Activated T-helper 2 cell treated with anti-CD3 and anti-CD28 coated beads, Interferon-gamma antibody, Interleukin-2, Interleukin-4, amounts not matched to agents 10 μg/mL and 5 μg/mL and 100 μg/mL, durations not matched to agents 14 hours and 24 hours and 36 hours (primary cell): ENCODE measurements around the gene RAB9A. TPM values are rescaled to one million over a fixed set of nuclear protein-coding genes. Genes with fewer than 3 reads are reported as not detected.
A peak's percentile ranks its signal among the peaks of the same experiment; 100 is the strongest.

ENCODE experiments used
- DNase-seq: peaks from one replicate; pipeline ENCODE4 v3.0.0; 2021; ENCODE audit warnings: low spot score
- H3K27ac Mint-ChIP-seq: one replicate; pipeline ENCODE4 v1.8.0; 2021; ENCODE audit warnings: mixed read lengths
- H3K27me3 Mint-ChIP-seq: one replicate; pipeline ENCODE4 v1.8.0; 2021; ENCODE audit warnings: low read depth, mixed read lengths
- H3K36me3 Mint-ChIP-seq: one replicate; pipeline ENCODE4 v1.8.0; 2021; ENCODE audit warnings: low read depth, mixed read lengths
- H3K4me1 Mint-ChIP-seq: one replicate; pipeline ENCODE4 v1.8.0; 2021; ENCODE audit warnings: low read depth, mixed read lengths
- H3K4me3 Mint-ChIP-seq: one replicate; pipeline ENCODE4 v1.8.0; 2021; ENCODE audit warnings: low read depth, mild to moderate bottlenecking, moderate library complexity, mixed read lengths
- H3K9me3 Mint-ChIP-seq: one replicate; pipeline ENCODE4 v1.8.0; 2021; ENCODE audit warnings: mixed read lengths
- intact Hi-C: fragments of 100-400 bp; cut with micrococcal nuclease; formaldehyde crosslinking; loops from one replicate; pipeline ENCODE4 v1.15.1; 2023
- total RNA-seq: library from RNA; stranded (reverse); gene quantifications from 2 replicates; pipeline ENCODE4 v1.2.3, GENCODE V29; 2022

Gene RAB9A
- total RNA-seq, 1 donor from 2014 or later = 14.6 TPM

GRCh38 chrX:13742397-13743176 lies 53.7 kb downstream of the RAB9A start:
- Mint-ChIP-seq H3K36me3 (peaks cover 45% of the 10 kb centered on the region), H3K9me3 (no peaks in the 10 kb centered on the region), H3K4me1 (peaks cover 13% of the 10 kb centered on the region), H3K27me3 (no peaks in the 10 kb centered on the region), H3K4me3 (peak overlapping the region; percentile 30), H3K27ac (peak overlapping the region; percentile 55)
- intact Hi-C loops = loop anchor here (1.0 kb wide), 1 partner anchor 8 kb away; the partner anchor contains the start of genes OFD1 and TRAPPC2
- DNase-seq = peak; percentile 15

- Mint-ChIP-seq H3K4me3 (no peak overlapping the region), H3K27me3 (no peaks in the 10 kb centered on the region), H3K9me3 (no peaks in the 10 kb centered on the region), H3K4me1 (peaks cover 12% of the 10 kb centered on the region), H3K27ac (no peak overlapping the region), H3K36me3 (peaks cover 51% of the 10 kb centered on the region)
- intact Hi-C loops = loop anchor here (5.0 kb wide), 1 partner anchor 241 kb away; no protein-coding TSS in a partner anchor
- no peak for DNase-seq
Measured at GRCh38 chrX:13747836-13748235, 58.9 kb downstream of the RAB9A start.

- no peak overlapping the region for H3K27ac Mint-ChIP-seq
Measured at GRCh38 chrX:13748486-13748885, 59.6 kb downstream of the RAB9A start.

GRCh38 chrX:13750204-13750603 lies 61.3 kb downstream of the RAB9A start:
- Mint-ChIP-seq H3K27me3 (no peaks in the 10 kb centered on the region), H3K4me1 (peaks cover 16% of the 10 kb centered on the region), H3K4me3 (no peak overlapping the region), H3K9me3 (no peaks in the 10 kb centered on the region), H3K36me3 (peaks cover 52% of the 10 kb centered on the region), H3K27ac (no peak overlapping the region)
- no peak for DNase-seq
- intact Hi-C loops = loop anchor here (1.0 kb wide), 2 partner anchors 92 to 282 kb away; no protein-coding TSS in a partner anchor

More at GRCh38 chrX:13748486-13748885, 59.6 kb downstream of the RAB9A start:
- H3K36me3 Mint-ChIP-seq = peaks cover 56% of the 10 kb centered on the region
- H3K4me1 Mint-ChIP-seq = peaks cover 12% of the 10 kb centered on the region
- intact Hi-C loops = loop anchor here (5.0 kb wide), 1 partner anchor 241 kb away; no protein-coding TSS in a partner anchor
- no peak overlapping the region for H3K4me3 Mint-ChIP-seq
- no peak for DNase-seq
- H3K27me3 Mint-ChIP-seq = no peaks in the 10 kb centered on the region
- H3K9me3 Mint-ChIP-seq = no peaks in the 10 kb centered on the region

GRCh38 chrX:13750812-13751211 lies 61.9 kb downstream of the RAB9A start:
- no peak overlapping the region for H3K4me3 Mint-ChIP-seq
- intact Hi-C loops = loop anchor here (1.0 kb wide), 2 partner anchors 93 to 281 kb away; no protein-coding TSS in a partner anchor
- DNase-seq = no peak
- H3K27ac Mint-ChIP-seq = no peak overlapping the region
- H3K27me3 Mint-ChIP-seq = no peaks in the 10 kb centered on the region
- H3K4me1 Mint-ChIP-seq = peaks cover 20% of the 10 kb centered on the region
- H3K9me3 Mint-ChIP-seq = no peaks in the 10 kb centered on the region
- peaks cover 46% of the 10 kb centered on the region for H3K36me3 Mint-ChIP-seq

GRCh38 chrX:13752141-13752540 lies 63.2 kb downstream of the RAB9A start:
- H3K36me3 Mint-ChIP-seq = peaks cover 40% of the 10 kb centered on the region
- no peak for DNase-seq
- intact Hi-C loops = no loop called here
- H3K4me1 Mint-ChIP-seq = peaks cover 20% of the 10 kb centered on the region
- no peak overlapping the region for H3K27ac Mint-ChIP-seq
- H3K9me3 Mint-ChIP-seq = no peaks in the 10 kb centered on the region
- H3K27me3 Mint-ChIP-seq = no peaks in the 10 kb centered on the region
- no peak overlapping the region for H3K4me3 Mint-ChIP-seq

GRCh38 chrX:13752646-13753045 lies 63.7 kb downstream of the RAB9A start:
- peaks cover 37% of the 10 kb centered on the region for H3K36me3 Mint-ChIP-seq
- no peak for DNase-seq
- peaks cover 20% of the 10 kb centered on the region for H3K4me1 Mint-ChIP-seq
- peak overlapping the region; percentile 43 for H3K27ac Mint-ChIP-seq
- no peak overlapping the region for H3K4me3 Mint-ChIP-seq
- intact Hi-C loops = no loop called here
- no peaks in the 10 kb centered on the region for H3K27me3 Mint-ChIP-seq
- no peaks in the 10 kb centered on the region for H3K9me3 Mint-ChIP-seq

GRCh38 chrX:13754765-13755164 lies 65.8 kb downstream of the RAB9A start:
- H3K27me3 Mint-ChIP-seq = no peaks in the 10 kb centered on the region
- peaks cover 44% of the 10 kb centered on the region for H3K36me3 Mint-ChIP-seq
- intact Hi-C loops = no loop called here
- H3K4me3 Mint-ChIP-seq = no peak overlapping the region
- DNase-seq = no peak
- peaks cover 22% of the 10 kb centered on the region for H3K4me1 Mint-ChIP-seq
- no peak overlapping the region for H3K27ac Mint-ChIP-seq
- H3K9me3 Mint-ChIP-seq = no peaks in the 10 kb centered on the region

- Mint-ChIP-seq H3K27ac (no peak overlapping the region), H3K36me3 (peaks cover 45% of the 10 kb centered on the region), H3K27me3 (no peaks in the 10 kb centered on the region), H3K4me1 (peaks cover 20% of the 10 kb centered on the region), H3K4me3 (no peak overlapping the region), H3K9me3 (no peaks in the 10 kb centered on the region)
- no peak for DNase-seq
- intact Hi-C loops = no loop called here
Measured at GRCh38 chrX:13755254-13755653, 66.3 kb downstream of the RAB9A start.

GRCh38 chrX:13756381-13756780 lies 67.5 kb downstream of the RAB9A start:
- no peaks in the 10 kb centered on the region for H3K27me3 Mint-ChIP-seq
- intact Hi-C loops = no loop called here
- H3K4me3 Mint-ChIP-seq = no peak overlapping the region
- H3K27ac Mint-ChIP-seq = no peak overlapping the region
- DNase-seq = no peak
- H3K9me3 Mint-ChIP-seq = no peaks in the 10 kb centered on the region
- H3K36me3 Mint-ChIP-seq = peaks cover 49% of the 10 kb centered on the region
- peaks cover 19% of the 10 kb centered on the region for H3K4me1 Mint-ChIP-seq

- intact Hi-C loops = no loop called here
- H3K9me3 Mint-ChIP-seq = no peaks in the 10 kb centered on the region
- DNase-seq = no peak
- peaks cover 13% of the 10 kb centered on the region for H3K4me1 Mint-ChIP-seq
- no peaks in the 10 kb centered on the region for H3K27me3 Mint-ChIP-seq
- peaks cover 45% of the 10 kb centered on the region for H3K36me3 Mint-ChIP-seq
- H3K4me3 Mint-ChIP-seq = no peak overlapping the region
- peak overlapping the region; percentile 60 for H3K27ac Mint-ChIP-seq
Measured at GRCh38 chrX:13759152-13759718, 70.3 kb downstream of the RAB9A start.
